HG03432 (cell line): ENCODE results near the gene DNAH11.

Experiments used
- ATAC-seq: cut with Tn5 transposase; IDR thresholded peaks from one replicate; pipeline ENCODE4 v1.9.1; 2021; ENCODE audit warnings: mild to moderate bottlenecking, moderate library complexity; ENCODE audit not compliant: unreplicated experiment

Gene DNAH11

DNA sequence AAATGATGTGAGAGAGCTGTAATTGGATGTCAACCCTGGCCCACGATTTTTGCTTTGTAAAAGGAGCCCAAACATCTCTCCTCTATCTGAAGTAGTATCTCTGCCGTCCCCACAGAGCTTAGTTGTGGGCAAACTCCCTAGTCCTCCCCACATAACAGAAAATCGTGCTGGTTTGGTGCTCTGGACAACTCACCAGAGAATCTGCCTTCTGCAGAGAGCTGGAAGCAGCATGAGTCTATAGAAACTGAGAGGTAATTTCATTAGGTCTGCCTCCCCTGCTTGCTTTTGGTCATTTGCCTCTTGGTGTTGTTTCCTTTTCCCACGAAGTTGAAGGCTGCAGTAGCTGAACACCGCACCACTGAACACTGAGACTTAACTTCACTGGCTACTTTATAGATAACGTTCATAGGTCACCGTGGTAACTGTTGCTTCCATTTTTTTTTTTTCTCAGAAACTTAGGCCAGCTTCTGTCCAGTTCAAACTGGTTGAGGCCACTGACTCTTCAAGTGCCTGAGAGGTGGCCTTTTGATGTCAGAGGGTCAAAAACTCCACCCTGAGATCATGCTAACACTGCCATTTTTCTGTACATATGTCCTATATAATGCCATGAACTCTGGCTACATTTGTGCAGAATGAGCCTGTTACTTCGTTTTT is 406.2 kb downstream of the DNAH11 start:
- no peak for ATAC-seq
